D721Med (cell line): ENCODE results near the gene PITPNC1.

Experiments used
- DNase-seq: peaks from one replicate; pipeline ENCODE4 v3.0.0; 2011; ENCODE audit warnings: low spot score; ENCODE audit not compliant: insufficient read length
- FAIRE-seq: peaks from 2 replicates; lab custom pipeline; 2011; peaks lifted over from hg19 to GRCh38; lab: Jason Lieb, UNC
- CTCF ChIP-seq: IDR thresholded peaks from 2 replicates; pipeline ENCODE4 v1.5.1; 2012; ENCODE audit warnings: mild to moderate bottlenecking, control low read depth; ENCODE audit not compliant: insufficient read depth; ENCODE audit errors: missing control alignments

PITPNC1 gene

GRCh38 chr17:67449845-67450755, 73.0 kb downstream of the PITPNC1 start:
- FAIRE-seq = no peak
- no peak for DNase-seq
- no peak for TF ChIP-seq CTCF

- FAIRE-seq = no peak
- DNase-seq = no peak
- no peak for TF ChIP-seq CTCF
These were observed 75.8 kb downstream of the PITPNC1 start for GRCh38 chr17:67452681-67453554.

GRCh38 chr17:67456103-67456502, 79.0 kb downstream of the PITPNC1 start:
- no peak for TF ChIP-seq CTCF
- no peak for FAIRE-seq
- DNase-seq = no peak

- FAIRE-seq (no peak), DNase-seq (no peak)
- TF ChIP-seq CTCF = no peak
These were observed 79.8 kb downstream of the PITPNC1 start for GRCh38 chr17:67456889-67457288.

- TF ChIP-seq CTCF = no peak
- DNase-seq (no peak), FAIRE-seq (no peak)
These were observed 81.1 kb downstream of the PITPNC1 start for GRCh38 chr17:67458203-67458602.

- TF ChIP-seq CTCF = no peak
- no peak for DNase-seq
- FAIRE-seq = no peak
These were observed 82.9 kb downstream of the PITPNC1 start for GRCh38 chr17:67459985-67460384.
